ENCODE data around the gene TMC1.

The TMC1 gene

GRCh38 chr9:72598639-72599038 is 77.2 kb downstream of the TMC1 start:
- H3K27ac ChIP-seq (ENCODE audit: poor library complexity, severe bottlenecking), result no peak overlapping the region
- ATAC-seq (ENCODE audit: low read depth), result no peak
- no peaks in the 10 kb centered on the region for H3K9me3 ChIP-seq (ENCODE audit: severe bottlenecking)
- no peaks in the 10 kb centered on the region for H3K36me3 ChIP-seq (ENCODE audit: low read depth)
- H3K4me3 ChIP-seq (ENCODE audit: severe bottlenecking), result no peak overlapping the region
- no peaks in the 10 kb centered on the region for H3K4me1 ChIP-seq (ENCODE audit: insufficient read depth, poor library complexity, severe bottlenecking)
- DNase-seq (ENCODE audit: low spot score), result no peak
- no peak for TF ChIP-seq CTCF (IDR thresholded peaks at IDR 0.05; ENCODE audit: poor library complexity, severe bottlenecking)
- no peaks in the 10 kb centered on the region for H3K27me3 ChIP-seq (ENCODE audit: insufficient read depth, poor library complexity, severe bottlenecking)

- Histone ChIP-seq H3K9me3 (ENCODE audit: severe bottlenecking) (no peaks in the 10 kb centered on the region), H3K27ac (ENCODE audit: poor library complexity, severe bottlenecking) (no peak overlapping the region), H3K27me3 (ENCODE audit: insufficient read depth, poor library complexity, severe bottlenecking) (no peaks in the 10 kb centered on the region), H3K4me3 (ENCODE audit: severe bottlenecking) (no peak overlapping the region), H3K4me1 (ENCODE audit: insufficient read depth, poor library complexity, severe bottlenecking) (no peaks in the 10 kb centered on the region), H3K36me3 (ENCODE audit: low read depth) (no peaks in the 10 kb centered on the region)
- ATAC-seq (ENCODE audit: low read depth) (no peak), DNase-seq (ENCODE audit: low spot score) (no peak)
- TF ChIP-seq CTCF (IDR thresholded peaks at IDR 0.05; ENCODE audit: poor library complexity, severe bottlenecking), result peak; percentile 13
Observed at GRCh38 chr9:72599874-72600534, 78.6 kb downstream of the TMC1 start.

GRCh38 chr9:72600671-72601070 is 79.3 kb downstream of the TMC1 start:
- Histone ChIP-seq H3K27ac (ENCODE audit: poor library complexity, severe bottlenecking) (no peak overlapping the region), H3K4me1 (ENCODE audit: insufficient read depth, poor library complexity, severe bottlenecking) (no peaks in the 10 kb centered on the region), H3K9me3 (ENCODE audit: severe bottlenecking) (no peaks in the 10 kb centered on the region), H3K27me3 (ENCODE audit: insufficient read depth, poor library complexity, severe bottlenecking) (no peaks in the 10 kb centered on the region), H3K36me3 (ENCODE audit: low read depth) (no peaks in the 10 kb centered on the region), H3K4me3 (ENCODE audit: severe bottlenecking) (no peak overlapping the region)
- DNase-seq (ENCODE audit: low spot score) (no peak), ATAC-seq (ENCODE audit: low read depth) (no peak)
- TF ChIP-seq CTCF (IDR thresholded peaks at IDR 0.05; ENCODE audit: poor library complexity, severe bottlenecking), result no peak

- no peaks in the 10 kb centered on the region for H3K36me3 ChIP-seq (ENCODE audit: low read depth)
- H3K4me3 ChIP-seq (ENCODE audit: severe bottlenecking), result no peak overlapping the region
- H3K27me3 ChIP-seq (ENCODE audit: insufficient read depth, poor library complexity, severe bottlenecking), result no peaks in the 10 kb centered on the region
- DNase-seq (ENCODE audit: low spot score) (no peak), ATAC-seq (ENCODE audit: low read depth) (no peak)
- H3K4me1 ChIP-seq (ENCODE audit: insufficient read depth, poor library complexity, severe bottlenecking), result no peaks in the 10 kb centered on the region
- no peak for TF ChIP-seq CTCF (IDR thresholded peaks at IDR 0.05; ENCODE audit: poor library complexity, severe bottlenecking)
- H3K27ac ChIP-seq (ENCODE audit: poor library complexity, severe bottlenecking), result no peak overlapping the region
- H3K9me3 ChIP-seq (ENCODE audit: severe bottlenecking), result no peaks in the 10 kb centered on the region
Observed at GRCh38 chr9:72601615-72602014, 80.2 kb downstream of the TMC1 start.

- no peak for ATAC-seq (ENCODE audit: low read depth)
Observed at GRCh38 chr9:72612449-72612848, 91.0 kb downstream of the TMC1 start.

More at GRCh38 chr9:72612449-72612848, 91.0 kb downstream of the TMC1 start:
- H3K4me1 ChIP-seq (ENCODE audit: insufficient read depth, poor library complexity, severe bottlenecking), result no peaks in the 10 kb centered on the region
- H3K4me3 ChIP-seq (ENCODE audit: severe bottlenecking), result no peak overlapping the region
- TF ChIP-seq CTCF (IDR thresholded peaks at IDR 0.05; ENCODE audit: poor library complexity, severe bottlenecking), result no peak
- H3K27me3 ChIP-seq (ENCODE audit: insufficient read depth, poor library complexity, severe bottlenecking), result no peaks in the 10 kb centered on the region
- no peaks in the 10 kb centered on the region for H3K36me3 ChIP-seq (ENCODE audit: low read depth)
- no peak for DNase-seq (ENCODE audit: low spot score)
- H3K9me3 ChIP-seq (ENCODE audit: severe bottlenecking), result no peaks in the 10 kb centered on the region
- no peak overlapping the region for H3K27ac ChIP-seq (ENCODE audit: poor library complexity, severe bottlenecking)
